ENCODE data around the gene TMTC2. TPM values are rescaled to one million over a fixed set of nuclear protein-coding genes. Genes with fewer than 3 reads are reported as not detected.

TMTC2 gene
- polyA plus RNA-seq, 10 donors = 12.2 to 26.3 (median 16.2) TPM

DNA sequence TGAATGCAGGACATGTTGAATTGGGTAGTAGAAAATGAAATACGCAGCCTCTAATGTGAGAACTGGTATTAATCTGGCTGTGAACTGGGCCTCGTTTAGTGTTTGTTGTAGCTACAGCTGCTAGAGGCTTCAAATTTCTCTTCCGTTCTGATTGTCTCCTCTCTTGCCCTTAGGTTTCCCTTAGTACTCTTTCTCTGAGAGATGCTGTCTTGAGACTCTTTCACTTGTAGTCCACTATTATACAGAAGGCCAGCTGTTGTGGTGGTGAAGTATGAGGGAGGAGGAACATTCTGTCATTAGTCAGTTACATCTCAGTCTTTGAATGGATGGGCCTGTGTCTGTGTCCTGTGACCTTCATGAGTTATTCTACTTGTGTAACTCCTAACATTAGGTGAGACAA lies 322.0 kb downstream of the TMTC2 start:
- DNase-seq = no peak

GRCh38 chr12:83010169-83010804 lies 323.6 kb downstream of the TMTC2 start:
- no peak for DNase-seq

DNA sequence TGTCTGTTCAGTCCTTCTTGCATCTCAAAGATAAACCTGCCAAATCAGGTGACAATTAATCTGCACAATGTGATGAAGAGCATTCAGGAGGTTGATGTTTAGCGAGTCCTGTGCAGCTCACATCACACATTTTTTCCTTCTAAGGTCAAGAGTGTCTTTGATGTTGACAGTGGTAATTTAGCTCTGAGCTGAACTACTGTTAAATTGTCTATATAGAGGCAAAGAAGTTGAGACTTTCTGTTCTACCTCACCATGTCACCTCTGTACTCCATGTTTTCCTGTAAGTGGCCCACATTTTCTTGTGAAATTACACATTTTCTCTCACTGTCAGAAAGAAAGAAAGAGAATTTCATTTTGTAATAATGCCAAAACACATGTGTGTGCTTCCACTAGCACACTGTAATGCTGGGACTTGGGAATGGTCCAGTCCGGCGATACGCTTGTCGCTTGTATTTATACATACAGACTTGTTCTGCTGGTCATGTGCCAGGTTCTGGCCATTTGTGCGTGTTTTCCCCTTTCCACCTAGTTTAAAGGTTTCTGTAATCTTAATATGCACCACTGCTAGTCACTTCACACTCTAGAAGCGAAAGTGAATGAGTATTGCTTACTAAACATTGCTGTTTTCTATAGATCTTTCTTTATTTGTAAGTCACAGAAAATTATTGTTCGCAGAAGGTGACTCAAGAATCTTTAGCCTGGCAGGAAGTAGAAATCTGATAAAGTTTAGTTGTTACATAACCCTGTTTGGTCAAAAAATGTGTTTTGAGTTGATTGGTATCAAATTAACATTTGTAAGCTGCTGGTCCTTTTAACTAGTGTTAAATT lies 328.9 kb downstream of the TMTC2 start:
- peak; percentile 36 to 83 (median 73) for DNase-seq

DNA sequence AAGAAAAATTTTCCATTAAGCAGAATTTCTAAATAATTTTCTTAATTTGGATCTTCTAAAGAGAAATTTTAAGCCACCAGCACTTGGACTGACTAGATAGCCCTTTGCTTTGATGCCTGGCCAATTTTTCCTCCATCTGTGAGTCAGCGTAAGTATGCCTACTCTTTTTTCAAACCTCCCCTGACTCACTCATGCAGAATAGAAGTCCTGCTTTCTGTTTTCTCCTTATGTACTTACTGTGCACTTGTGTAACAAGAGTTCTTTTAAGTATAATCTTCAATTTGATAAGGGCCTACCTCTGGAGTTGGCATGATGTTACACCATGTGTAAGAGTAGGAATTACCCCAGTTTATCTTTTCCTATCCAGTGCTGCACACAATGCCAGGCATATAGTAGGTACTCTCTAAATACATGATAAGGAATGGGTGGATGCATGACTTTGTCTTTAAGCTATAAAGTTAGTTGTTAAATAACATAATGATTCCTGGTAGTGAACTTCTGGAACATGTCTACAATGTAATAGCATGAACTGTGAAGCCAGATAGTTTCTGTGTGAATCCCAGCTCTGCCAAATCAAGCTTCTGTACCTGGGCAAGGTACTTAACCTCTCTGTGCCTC lies 329.6 kb downstream of the TMTC2 start:
- DNase-seq = peak; percentile 59 to 73 (median 70)

DNA sequence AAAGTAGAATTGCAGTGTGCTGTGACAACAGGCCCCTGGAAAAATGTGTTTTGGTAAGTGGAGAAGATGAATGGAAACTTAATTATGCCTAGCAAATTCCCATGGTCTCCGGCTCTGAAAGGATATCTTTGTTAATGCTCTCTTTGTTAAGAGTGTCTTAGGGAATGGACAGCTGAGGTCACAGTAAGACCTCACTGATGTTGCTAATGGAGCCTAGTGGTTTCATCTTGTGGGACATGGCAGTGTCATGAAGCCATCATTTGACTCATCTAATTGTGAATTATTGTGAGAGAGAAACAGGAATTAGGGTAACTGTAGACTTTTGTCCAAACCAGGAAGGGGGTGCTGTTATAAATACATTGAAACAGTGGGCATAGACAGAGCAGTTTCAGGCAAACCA lies 330.3 kb downstream of the TMTC2 start:
- DNase-seq = peak in 1 of 3 donors; percentile 22

DNA sequence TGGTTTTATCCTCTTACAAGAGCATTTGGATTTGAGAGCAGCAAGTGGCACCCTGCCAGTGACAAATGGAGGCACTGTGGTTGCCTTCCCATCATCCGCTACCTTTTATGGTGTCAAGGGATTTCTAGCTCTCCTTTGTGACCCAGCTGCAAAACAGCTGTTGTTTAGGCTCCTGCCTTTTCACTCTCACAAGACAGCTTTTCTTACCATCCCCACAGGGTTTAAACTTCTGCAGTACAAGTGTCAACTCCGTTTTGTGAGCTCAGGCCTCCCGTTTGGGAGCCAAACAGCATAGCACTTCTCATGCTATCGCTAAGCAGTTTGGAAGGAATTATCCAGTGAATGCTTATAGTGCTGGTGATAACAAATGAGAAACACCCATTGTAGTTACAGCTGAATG lies 331.4 kb downstream of the TMTC2 start:
- DNase-seq = peak; percentile 36 to 86 (median 38)

DNA sequence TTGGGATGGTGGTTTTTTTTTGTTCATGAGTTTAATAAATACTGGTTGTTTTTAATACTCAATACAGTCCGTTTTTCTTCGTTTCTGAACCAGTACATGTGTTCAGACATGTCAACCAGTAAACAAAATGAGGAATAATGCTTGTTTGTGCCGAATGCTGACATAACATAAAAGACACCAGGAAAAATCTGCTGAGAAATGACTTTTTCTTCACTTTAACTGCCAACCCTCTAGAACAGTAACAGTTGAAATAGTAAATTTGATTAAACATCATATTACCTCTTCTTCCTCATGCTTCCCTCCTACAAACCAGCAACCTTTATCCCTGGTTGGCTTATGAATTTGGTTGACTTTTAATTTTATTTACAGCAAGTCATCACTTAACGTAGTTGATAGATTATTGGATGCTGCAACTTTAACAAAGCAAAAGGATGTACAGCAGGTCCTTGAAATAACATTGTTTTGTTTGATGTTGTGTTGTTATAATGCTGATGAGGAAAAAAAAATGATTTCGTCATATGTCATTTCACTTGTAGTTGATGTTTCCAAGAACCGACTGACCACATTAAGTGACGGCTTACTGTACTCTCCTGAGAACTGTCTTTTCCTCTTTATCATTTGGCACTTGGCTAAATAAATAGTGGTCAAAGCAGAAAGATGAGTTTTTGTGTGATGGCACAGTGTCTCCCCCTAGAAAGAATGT lies 340.5 kb downstream of the TMTC2 start:
- DNase-seq = no peak

DNA sequence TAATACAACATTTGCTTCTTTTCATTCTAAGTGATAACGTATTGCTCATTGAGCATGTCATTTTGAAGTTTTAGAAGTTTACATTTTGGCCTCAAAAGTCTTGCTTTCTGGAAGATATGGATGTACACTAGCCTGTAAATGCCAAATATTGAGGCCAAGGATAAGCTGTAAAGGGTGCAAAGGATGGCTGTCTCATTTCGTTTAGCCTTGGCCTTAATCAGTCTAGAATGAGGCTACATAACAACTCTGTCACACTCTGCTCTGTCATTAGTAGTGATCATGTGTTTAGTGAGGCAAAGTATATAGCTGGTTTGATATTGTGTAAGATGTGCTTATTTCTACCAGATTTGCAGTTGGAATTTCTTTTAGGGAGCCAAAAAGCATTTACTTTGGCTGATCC lies 344.5 kb downstream of the TMTC2 start:
- DNase-seq = no peak

- DNase-seq = no peak
Observed at GRCh38 chr12:83036847-83037246, 350.1 kb downstream of the TMTC2 start.

DNA sequence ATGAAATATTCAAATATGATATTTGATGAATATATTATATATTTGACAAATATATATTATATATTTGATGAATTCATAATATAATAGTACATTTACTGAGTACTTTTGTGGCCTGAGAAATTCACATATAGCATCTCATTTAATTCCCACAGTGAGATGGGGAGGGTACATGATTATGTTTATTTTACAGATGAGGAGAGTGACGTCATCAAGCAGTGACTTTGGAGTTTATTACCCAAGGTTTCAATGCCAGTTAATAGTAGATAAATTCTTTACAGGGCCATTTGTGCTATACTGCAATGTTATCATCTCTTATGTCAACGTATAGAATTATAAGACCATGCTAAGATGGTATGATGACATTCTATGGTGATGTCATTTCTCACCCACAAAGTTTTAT lies 352.7 kb downstream of the TMTC2 start:
- no peak for DNase-seq

DNA sequence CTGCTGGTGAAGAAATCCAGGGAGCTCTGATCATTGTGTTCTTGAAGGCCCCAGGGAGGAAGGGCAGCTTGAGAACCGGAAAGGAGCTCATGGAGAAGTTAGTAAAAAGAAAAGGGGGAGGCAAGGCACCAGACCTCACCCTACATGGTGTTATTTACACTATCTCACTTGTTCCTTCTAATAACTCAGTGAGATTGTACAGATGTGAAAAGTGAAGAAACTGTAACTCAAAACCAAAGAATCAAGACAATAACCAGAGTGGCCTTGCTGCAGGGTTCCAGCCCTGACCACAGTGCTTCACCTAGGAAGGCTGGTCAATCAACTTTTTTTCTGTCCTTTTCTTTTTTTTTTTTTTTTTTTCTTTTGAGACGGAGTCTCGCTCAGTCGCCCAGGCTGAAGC lies 353.6 kb downstream of the TMTC2 start:
- DNase-seq = no peak

GRCh38 chr12:83040991-83041390 lies 354.3 kb downstream of the TMTC2 start:
- no peak for DNase-seq

DNA sequence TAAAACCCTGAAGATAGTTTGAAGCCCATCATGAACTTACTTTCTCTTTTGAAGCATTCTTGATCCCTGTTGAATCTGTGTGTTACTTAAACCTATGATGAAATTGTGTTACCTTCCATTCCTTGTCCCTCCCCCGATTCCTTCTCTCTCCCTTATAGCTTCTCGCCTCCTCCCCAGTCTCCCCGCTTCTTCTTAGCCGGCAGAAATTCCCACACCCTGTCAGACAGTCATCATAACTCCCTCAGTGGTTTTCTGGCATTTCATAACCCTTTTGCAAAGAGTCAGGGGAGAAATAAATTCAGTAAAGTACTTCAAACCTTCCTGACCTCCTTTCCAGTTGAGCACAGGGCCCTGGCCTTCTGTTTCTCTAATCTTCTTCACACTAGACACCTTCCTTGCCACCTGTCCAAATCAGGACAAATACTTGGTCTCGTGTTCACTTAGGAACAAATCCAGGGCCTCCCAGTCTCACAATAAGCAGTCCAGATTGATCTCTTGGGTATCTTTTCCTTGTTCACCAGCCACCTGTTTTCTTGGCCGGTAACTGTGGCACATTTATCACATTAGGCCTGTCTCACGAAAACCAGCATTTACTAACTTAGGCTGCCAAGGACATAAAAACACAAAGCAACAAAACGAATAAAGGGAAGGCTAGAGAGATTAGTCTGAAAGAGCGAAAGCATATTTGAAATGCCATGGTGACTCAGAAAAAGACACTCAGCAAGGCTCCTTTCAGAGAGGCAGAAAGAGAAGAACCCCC lies 355.9 kb downstream of the TMTC2 start:
- peak in 2 of 3 donors; percentile 27 to 52 for DNase-seq

GRCh38 chr12:83044736-83045135 lies 358.0 kb downstream of the TMTC2 start:
- no peak for DNase-seq

GRCh38 chr12:83046019-83046418 lies 359.3 kb downstream of the TMTC2 start:
- DNase-seq = no peak

DNA sequence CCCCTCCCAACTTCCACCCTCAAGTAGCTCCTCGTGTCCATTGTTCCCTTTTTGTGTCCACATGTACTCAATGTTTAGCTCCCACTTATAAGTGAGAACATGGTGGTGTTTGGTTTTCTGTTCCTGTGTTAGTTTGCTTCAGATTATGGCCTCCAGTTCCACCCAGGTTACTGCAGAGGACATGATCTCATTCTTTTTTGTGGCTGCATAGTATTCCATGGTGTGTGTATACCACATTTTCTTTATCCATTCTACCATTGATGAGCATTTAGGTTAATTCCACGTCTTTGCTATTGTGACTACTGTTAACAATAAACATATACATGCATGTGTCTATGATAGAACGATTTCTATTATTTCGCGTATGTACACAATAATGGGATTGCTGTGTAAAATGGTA lies 362.6 kb downstream of the TMTC2 start:
- no peak for DNase-seq

DNA sequence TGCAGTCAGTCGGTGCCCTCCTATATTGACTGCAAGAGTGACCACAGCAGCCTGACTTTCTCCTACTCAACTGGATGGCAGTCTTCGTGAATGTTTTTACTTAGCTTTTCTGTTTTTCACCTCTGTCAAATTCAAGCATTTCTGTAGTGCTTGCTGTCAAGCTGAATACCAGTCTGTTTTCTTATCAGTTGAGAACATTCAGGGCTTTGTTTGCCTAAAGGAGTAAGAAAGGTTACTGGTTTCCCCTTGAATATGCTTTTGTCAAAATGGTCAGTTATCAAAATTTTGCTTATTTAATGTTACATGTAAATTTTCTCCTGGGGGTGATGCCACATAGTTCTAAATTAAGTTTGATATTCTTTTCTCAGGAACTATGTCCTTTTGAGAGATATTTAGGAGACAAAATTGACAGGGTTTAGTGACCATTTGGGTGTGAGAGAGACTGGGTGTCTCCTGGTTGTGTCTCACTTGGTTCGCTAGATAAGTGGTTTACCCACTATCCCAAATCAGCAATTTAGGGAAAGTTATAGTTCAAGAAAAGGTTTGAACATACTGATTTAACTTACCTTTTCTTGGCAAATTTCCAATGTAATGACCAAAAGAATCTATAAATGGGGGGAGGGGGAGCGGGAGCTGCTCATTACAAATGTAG lies 366.3 kb downstream of the TMTC2 start:
- no peak for DNase-seq

- DNase-seq = no peak
Observed at GRCh38 chr12:83057436-83057835, 370.7 kb downstream of the TMTC2 start.

DNA sequence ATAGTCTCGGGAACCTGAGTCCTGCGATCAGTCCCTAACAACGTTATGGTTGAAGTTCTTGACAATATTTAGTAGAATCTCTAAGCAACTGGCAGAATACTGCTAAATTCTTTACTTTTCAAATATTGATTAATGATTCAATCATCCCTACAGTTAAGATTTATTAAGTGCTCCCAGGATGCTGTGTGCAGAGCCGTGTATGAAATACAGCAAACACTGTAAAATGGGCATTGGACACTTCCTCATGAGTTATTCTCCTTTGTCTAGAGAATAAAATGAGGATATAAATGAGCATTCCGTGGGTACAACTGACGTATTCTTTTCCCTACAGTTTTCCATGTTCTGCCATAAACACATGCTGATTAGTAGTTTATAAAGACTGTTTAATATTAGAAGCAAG lies 372.4 kb downstream of the TMTC2 start:
- no peak for DNase-seq

GRCh38 chr12:83065562-83065961 lies 378.9 kb downstream of the TMTC2 start:
- no peak for DNase-seq

DNA sequence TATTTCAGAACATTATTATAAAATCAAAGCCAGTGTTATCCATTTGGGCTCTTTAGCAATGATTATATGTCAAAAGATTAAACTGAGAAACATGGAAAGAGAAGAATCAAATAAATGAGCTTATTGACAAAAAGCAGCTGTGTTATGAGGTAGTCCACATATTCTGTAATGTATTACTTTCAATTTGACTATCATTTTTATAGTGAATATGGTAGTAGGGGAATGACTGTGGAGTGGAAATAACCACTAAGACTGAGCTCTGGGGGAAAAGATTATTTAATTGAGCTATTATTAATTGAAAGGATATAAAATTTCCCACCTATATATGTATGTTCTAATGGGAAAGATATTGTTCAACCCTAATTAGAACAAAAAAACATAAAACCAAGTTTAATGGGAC lies 381.3 kb downstream of the TMTC2 start:
- no peak for DNase-seq
